ENCODE data around the gene AMY1B.
"Not testable (repeated sequence)": the region's sequence is repeated elsewhere in the genome, so short reads cannot be mapped to it uniquely, and the experiment has no call there.

The AMY1B gene

GRCh38 chr1:103696110-103696509, at the start of gene AMY1B:
AMY1B (minus strand) TSS chr1:103696210; CDS start chr1:103695639, 571 bp downstream.
- DNase-seq (ENCODE audit: low read depth, low spot score) = not testable (repeated sequence)

GRCh38 chr1:103745040-103745439, 49.0 kb upstream of the AMY1B start:
- not testable (repeated sequence) for DNase-seq (ENCODE audit: low read depth, low spot score)

GRCh38 chr1:103744449-103744848, 48.4 kb upstream of the AMY1B start:
- DNase-seq (ENCODE audit: low read depth, low spot score) = not testable (repeated sequence)

GRCh38 chr1:103738031-103738430, 42.0 kb upstream of the AMY1B start:
- not testable (repeated sequence) for DNase-seq (ENCODE audit: low read depth, low spot score)

- not testable (repeated sequence) for DNase-seq (ENCODE audit: low read depth, low spot score)
These were observed 39.3 kb upstream of the AMY1B start for GRCh38 chr1:103735334-103735733.

GRCh38 chr1:103721473-103721872, 25.5 kb upstream of the AMY1B start:
- DNase-seq (ENCODE audit: low read depth, low spot score) = not testable (repeated sequence)

GRCh38 chr1:103717404-103717803, 21.4 kb upstream of the AMY1B start:
- DNase-seq (ENCODE audit: low read depth, low spot score) = not testable (repeated sequence)

- DNase-seq (ENCODE audit: low read depth, low spot score) = not testable (repeated sequence)
These were observed 14.4 kb upstream of the AMY1B start for GRCh38 chr1:103710381-103710780.

GRCh38 chr1:103707670-103708069, 11.7 kb upstream of the AMY1B start:
- DNase-seq (ENCODE audit: low read depth, low spot score) = not testable (repeated sequence)

GRCh38 chr1:103701256-103701655, 5.2 kb upstream of the AMY1B start:
- DNase-seq (ENCODE audit: low read depth, low spot score) = not testable (repeated sequence)

- not testable (repeated sequence) for DNase-seq (ENCODE audit: low read depth, low spot score)
These were observed 4.7 kb upstream of the AMY1B start for GRCh38 chr1:103700669-103701068.

- DNase-seq (ENCODE audit: low read depth, low spot score) = not testable (repeated sequence)
These were observed 1.4 kb upstream of the AMY1B start for GRCh38 chr1:103697430-103697829.

GRCh38 chr1:103676335-103676734, 19.7 kb downstream of the AMY1B start:
- not testable (repeated sequence) for DNase-seq (ENCODE audit: low read depth, low spot score)

- DNase-seq (ENCODE audit: low read depth, low spot score) = not testable (repeated sequence)
These were observed 40.5 kb downstream of the AMY1B start, which contains the start of gene AMY1A for GRCh38 chr1:103655460-103655859. AMY1A (plus strand) TSS chr1:103655760; CDS start chr1:103656331, 571 bp downstream.

- not testable (repeated sequence) for DNase-seq (ENCODE audit: low read depth, low spot score)
These were observed 41.9 kb downstream of the AMY1B start for GRCh38 chr1:103654133-103654532.

- not testable (repeated sequence) for DNase-seq (ENCODE audit: low read depth, low spot score)
These were observed 45.1 kb downstream of the AMY1B start for GRCh38 chr1:103650889-103651288.

- DNase-seq (ENCODE audit: low read depth, low spot score) = not testable (repeated sequence)
These were observed 45.7 kb downstream of the AMY1B start for GRCh38 chr1:103650305-103650704.

GRCh38 chr1:103643908-103644307, 52.1 kb downstream of the AMY1B start:
- DNase-seq (ENCODE audit: low read depth, low spot score) = not testable (repeated sequence)

- not testable (repeated sequence) for DNase-seq (ENCODE audit: low read depth, low spot score)
These were observed 54.8 kb downstream of the AMY1B start for GRCh38 chr1:103641194-103641593.

Data from smooth muscle cell of the brain vasculature (primary cell).